ENCODE data around the gene MAML1.

Gene MAML1

DNA sequence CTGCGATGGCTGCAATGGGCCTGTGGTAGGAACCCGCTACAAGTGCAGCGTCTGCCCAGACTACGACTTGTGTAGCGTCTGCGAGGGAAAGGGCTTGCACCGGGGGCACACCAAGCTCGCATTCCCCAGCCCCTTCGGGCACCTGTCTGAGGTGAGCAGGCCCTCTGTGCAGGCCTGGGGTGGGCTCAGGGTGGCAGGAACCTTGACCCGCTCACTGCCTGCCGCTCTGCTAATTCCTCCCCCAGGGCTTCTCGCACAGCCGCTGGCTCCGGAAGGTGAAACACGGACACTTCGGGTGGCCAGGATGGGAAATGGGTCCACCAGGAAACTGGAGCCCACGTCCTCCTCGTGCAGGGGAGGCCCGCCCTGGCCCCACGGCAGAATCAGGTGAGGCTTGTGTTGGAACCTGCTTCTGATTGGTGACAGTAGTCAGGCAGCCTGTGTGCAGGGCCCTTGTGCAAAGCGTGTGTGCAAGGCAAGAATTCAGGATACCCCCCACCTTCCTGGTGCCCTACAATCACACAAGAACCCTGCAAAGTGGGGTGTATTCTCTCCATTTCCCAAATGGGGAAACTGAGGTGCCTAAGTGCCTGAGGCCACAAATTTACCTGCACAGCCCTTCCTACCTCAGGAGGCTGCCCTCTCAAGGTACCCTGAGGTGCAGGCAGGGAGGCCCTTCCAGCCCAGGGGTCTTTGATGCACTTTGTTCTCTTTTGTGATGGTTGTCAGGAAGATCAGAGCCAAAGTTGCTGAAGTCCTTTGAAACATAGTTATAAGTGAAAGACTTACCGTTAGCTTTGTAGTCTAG is 91.5 kb downstream of the MAML1 start:
- no peaks in the 10 kb centered on the region for H3K36me3 ChIP-seq (ENCODE audit: insufficient read depth)
- TF ChIP-seq, protein P1, sequence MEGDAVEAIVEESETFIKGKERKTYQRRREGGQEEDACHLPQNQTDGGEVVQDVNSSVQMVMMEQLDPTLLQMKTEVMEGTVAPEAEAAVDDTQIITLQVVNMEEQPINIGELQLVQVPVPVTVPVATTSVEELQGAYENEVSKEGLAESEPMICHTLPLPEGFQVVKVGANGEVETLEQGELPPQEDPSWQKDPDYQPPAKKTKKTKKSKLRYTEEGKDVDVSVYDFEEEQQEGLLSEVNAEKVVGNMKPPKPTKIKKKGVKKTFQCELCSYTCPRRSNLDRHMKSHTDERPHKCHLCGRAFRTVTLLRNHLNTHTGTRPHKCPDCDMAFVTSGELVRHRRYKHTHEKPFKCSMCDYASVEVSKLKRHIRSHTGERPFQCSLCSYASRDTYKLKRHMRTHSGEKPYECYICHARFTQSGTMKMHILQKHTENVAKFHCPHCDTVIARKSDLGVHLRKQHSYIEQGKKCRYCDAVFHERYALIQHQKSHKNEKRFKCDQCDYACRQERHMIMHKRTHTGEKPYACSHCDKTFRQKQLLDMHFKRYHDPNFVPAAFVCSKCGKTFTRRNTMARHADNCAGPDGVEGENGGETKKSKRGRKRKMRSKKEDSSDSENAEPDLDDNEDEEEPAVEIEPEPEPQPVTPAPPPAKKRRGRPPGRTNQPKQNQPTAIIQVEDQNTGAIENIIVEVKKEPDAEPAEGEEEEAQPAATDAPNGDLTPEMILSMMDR (conservative IDR thresholded peaks at IDR 0.05; ENCODE audit: low read depth, low read length) = no peak
- H3K27ac ChIP-seq = no peak overlapping the region
- no peak overlapping the region for H3K4me3 ChIP-seq (IDR thresholded peaks at IDR 0.05; ENCODE audit: insufficient read depth, low read depth, low read length)
- no peak overlapping the region for H2AFZ ChIP-seq (ENCODE audit: low read depth)
- no peak overlapping the region for H3K9ac ChIP-seq
- peaks cover 20% of the 10 kb centered on the region for H3K4me1 ChIP-seq (ENCODE audit: low read depth, poor library complexity, severe bottlenecking)
- peaks cover 11% of the 10 kb centered on the region; the same call in 1 of the 2 replicates for H4K20me1 ChIP-seq (ENCODE audit: insufficient read depth)
- no peaks in the 10 kb centered on the region for H3K27me3 ChIP-seq (ENCODE audit: insufficient read depth, low read depth)
- H3K79me2 ChIP-seq (ENCODE audit: insufficient read depth, low read depth) = peaks cover 31% of the 10 kb centered on the region
- no peak overlapping the region for H3K4me2 ChIP-seq

DNA sequence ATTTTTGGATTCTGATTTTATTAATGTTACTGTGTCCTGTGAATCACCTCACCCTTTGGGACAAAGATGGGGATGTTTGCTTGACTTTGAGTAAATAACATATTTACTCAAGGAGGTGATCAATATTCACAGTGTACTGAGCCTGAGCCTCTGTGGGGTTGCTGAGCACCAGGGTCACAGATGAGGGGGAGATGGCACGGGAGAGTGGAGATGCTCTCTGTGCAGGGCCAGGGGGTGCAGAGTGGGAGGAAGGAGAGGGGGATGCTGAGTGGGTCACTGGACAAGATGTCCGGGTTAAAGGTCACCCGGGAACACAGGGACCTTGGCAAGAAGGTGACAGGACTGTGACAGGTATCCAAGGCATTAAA is 92.1 kb downstream of the MAML1 start:
- no peak overlapping the region for H3K4me3 ChIP-seq (IDR thresholded peaks at IDR 0.05; ENCODE audit: insufficient read depth, low read depth, low read length)
- H3K36me3 ChIP-seq (ENCODE audit: insufficient read depth) = no peaks in the 10 kb centered on the region
- H3K4me1 ChIP-seq (ENCODE audit: low read depth, poor library complexity, severe bottlenecking) = peaks cover 14% of the 10 kb centered on the region
- TF ChIP-seq, protein P1 (conservative IDR thresholded peaks at IDR 0.05; ENCODE audit: low read depth, low read length) = no peak
- H3K9ac ChIP-seq = no peak overlapping the region
- no peak overlapping the region for H3K27ac ChIP-seq
- peaks cover 11% of the 10 kb centered on the region; the same call in 1 of the 2 replicates for H4K20me1 ChIP-seq (ENCODE audit: insufficient read depth)
- H3K4me2 ChIP-seq = no peak overlapping the region
- H3K79me2 ChIP-seq (ENCODE audit: insufficient read depth, low read depth) = peaks cover 31% of the 10 kb centered on the region
- H2AFZ ChIP-seq (ENCODE audit: low read depth) = no peak overlapping the region
- H3K27me3 ChIP-seq (ENCODE audit: insufficient read depth, low read depth) = no peaks in the 10 kb centered on the region

DNA sequence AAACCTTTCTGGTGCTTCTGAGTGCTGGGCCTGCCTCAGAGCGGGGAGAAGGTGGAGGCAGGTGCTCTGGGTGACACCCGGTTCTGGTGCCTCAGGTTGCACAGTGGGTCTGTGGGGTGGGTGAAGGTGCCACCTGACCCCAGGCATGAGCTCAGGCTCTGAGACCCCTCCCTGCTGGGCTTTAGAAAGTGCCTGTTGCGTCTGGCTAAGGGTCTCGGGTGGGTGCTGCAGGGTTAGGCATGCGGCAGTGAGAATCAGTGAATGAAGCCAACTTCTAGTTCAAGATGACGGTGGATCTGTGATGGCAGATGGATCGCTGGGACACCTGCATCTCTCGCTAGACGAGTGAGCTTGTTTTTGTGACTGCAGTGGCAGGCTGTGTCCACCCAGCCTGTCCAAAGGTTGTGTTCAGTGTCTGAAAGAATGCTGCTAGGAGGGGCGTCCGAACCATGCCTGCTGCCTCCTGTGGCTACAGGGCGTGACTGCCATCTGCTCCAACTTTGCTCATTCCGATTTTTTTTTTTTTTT is 93.1 kb downstream of the MAML1 start:
- H3K4me3 ChIP-seq (IDR thresholded peaks at IDR 0.05; ENCODE audit: insufficient read depth, low read depth, low read length) = no peak overlapping the region
- peaks cover 7% of the 10 kb centered on the region for H3K4me1 ChIP-seq (ENCODE audit: low read depth, poor library complexity, severe bottlenecking)
- no peak overlapping the region for H3K4me2 ChIP-seq
- H3K27ac ChIP-seq = no peak overlapping the region
- H2AFZ ChIP-seq (ENCODE audit: low read depth) = no peak overlapping the region
- no peak overlapping the region for H3K9ac ChIP-seq
- H3K36me3 ChIP-seq (ENCODE audit: insufficient read depth) = no peaks in the 10 kb centered on the region
- H3K79me2 ChIP-seq (ENCODE audit: insufficient read depth, low read depth) = peaks cover 31% of the 10 kb centered on the region
- TF ChIP-seq, protein P1 (conservative IDR thresholded peaks at IDR 0.05; ENCODE audit: low read depth, low read length) = no peak
- peaks cover 11% of the 10 kb centered on the region; the same call in 1 of the 2 replicates for H4K20me1 ChIP-seq (ENCODE audit: insufficient read depth)
- H3K27me3 ChIP-seq (ENCODE audit: insufficient read depth, low read depth) = no peaks in the 10 kb centered on the region
